Measurements from ENCODE around the gene FBXO41. TPM values are rescaled to one million over a fixed set of nuclear protein-coding genes. Genes with fewer than 3 reads are reported as not detected.

Gene FBXO41
- total RNA-seq, 4 donors from 2014 or later, result 1.7 to 6.0 (median 4.2) TPM

- TF ChIP-seq POLR2A (IDR thresholded peaks at IDR 0.05; ENCODE audit: low read depth) (no peak), POLR2AphosphoS5 (IDR thresholded peaks at IDR 0.05) (no peak), EP300 (IDR thresholded peaks at IDR 0.05) (no peak), CTCF (IDR thresholded peaks at IDR 0.05) (no peak)
- no peaks in the 10 kb centered on the region for H3K36me3 ChIP-seq
- no peak overlapping the region for H3K27ac ChIP-seq (replicated peaks in 1 of 4)
- H3K27me3 ChIP-seq, result peaks cover 6 to 73% (median 30%) of the 10 kb centered on the region in 4 donors
- 58% methylated on average over 4 of the region's 4 CpGs for WGBS
- no peaks in the 10 kb centered on the region for H3K9me3 ChIP-seq
- no peak overlapping the region for H3K4me3 ChIP-seq
- no peak for DNase-seq (ENCODE audit: extremely low spot score)
- peaks cover 9 to 14% (median 13%) of the 10 kb centered on the region in 4 donors for H3K4me1 ChIP-seq
- intact Hi-C loops (cut with DNase I), result no loop called here
Measured at GRCh38 chr2:73297586-73297985, 13.3 kb upstream of the FBXO41 start.

- H3K27me3 ChIP-seq, result peaks cover 6 to 73% (median 34%) of the 10 kb centered on the region in 4 donors
- intact Hi-C loops (cut with DNase I), result no loop called here
Measured at GRCh38 chr2:73297151-73297559, 12.9 kb upstream of the FBXO41 start.

GRCh38 chr2:73295751-73296400 lies 11.6 kb upstream of the FBXO41 start:
- Histone ChIP-seq H3K27me3 (peaks cover 6 to 82% (median 47%) of the 10 kb centered on the region in 4 donors), H3K9me3 (no peaks in the 10 kb centered on the region), H3K36me3 (no peaks in the 10 kb centered on the region), H3K27ac (replicated peaks in 1 of 4) (no peak overlapping the region), H3K4me1 (peaks cover 17 to 31% (median 27%) of the 10 kb centered on the region in 4 donors), H3K4me3 (no peak overlapping the region)
- 44% methylated on average over 5 of the region's 5 CpGs for WGBS
- no peak for DNase-seq (ENCODE audit: extremely low spot score)
- TF ChIP-seq POLR2A (IDR thresholded peaks at IDR 0.05; ENCODE audit: low read depth), result no peak
- no peak for TF ChIP-seq EP300 (IDR thresholded peaks at IDR 0.05)
- TF ChIP-seq POLR2AphosphoS5 (IDR thresholded peaks at IDR 0.05), result no peak
- no peak for TF ChIP-seq CTCF (IDR thresholded peaks at IDR 0.05)
- intact Hi-C loops (cut with DNase I), result no loop called here

More at GRCh38 chr2:73297151-73297559, 12.9 kb upstream of the FBXO41 start:
- Histone ChIP-seq H3K36me3 (no peaks in the 10 kb centered on the region), H3K4me1 (peaks cover 9 to 18% (median 15%) of the 10 kb centered on the region in 4 donors), H3K27ac (replicated peaks in 1 of 4) (no peak overlapping the region), H3K4me3 (no peak overlapping the region), H3K9me3 (no peaks in the 10 kb centered on the region)
- 15% methylated on average over 2 of the region's 2 CpGs for WGBS
- no peak for DNase-seq (ENCODE audit: extremely low spot score)
- no peak for TF ChIP-seq CTCF (IDR thresholded peaks at IDR 0.05)
- TF ChIP-seq EP300 (IDR thresholded peaks at IDR 0.05), result no peak
- TF ChIP-seq POLR2AphosphoS5 (IDR thresholded peaks at IDR 0.05), result no peak
- TF ChIP-seq POLR2A (IDR thresholded peaks at IDR 0.05; ENCODE audit: low read depth), result no peak

- Histone ChIP-seq H3K27ac (replicated peaks in 1 of 4) (no peak overlapping the region), H3K36me3 (no peaks in the 10 kb centered on the region), H3K4me3 (no peak overlapping the region), H3K4me1 (peaks cover 17 to 32% (median 27%) of the 10 kb centered on the region in 4 donors), H3K9me3 (no peaks in the 10 kb centered on the region), H3K27me3 (peaks cover 6 to 91% (median 54%) of the 10 kb centered on the region in 4 donors)
- 80% methylated on average over 2 of the region's 2 CpGs for WGBS
- no peak for DNase-seq (ENCODE audit: extremely low spot score)
- intact Hi-C loops (cut with DNase I), result no loop called here
- TF ChIP-seq POLR2AphosphoS5 (IDR thresholded peaks at IDR 0.05) (no peak), CTCF (IDR thresholded peaks at IDR 0.05) (no peak), EP300 (IDR thresholded peaks at IDR 0.05) (no peak), POLR2A (IDR thresholded peaks at IDR 0.05; ENCODE audit: low read depth) (no peak)
Measured at GRCh38 chr2:73294239-73294638, 10.0 kb upstream of the FBXO41 start.
